T-helper 1 cell treated with Interleukin-12 subunit alpha and Interleukin-12 subunit beta and Interleukin-4 antibody, amounts not matched to agents 30 ng/mL and 1 ng/mL, for 36 hours (primary cell): ENCODE results near the gene SOX8. TPM values are rescaled to one million over a fixed set of nuclear protein-coding genes. Genes with fewer than 3 reads are reported as not detected.

ENCODE experiments used
- intact Hi-C: fragments of 100-400 bp; cut with micrococcal nuclease; formaldehyde crosslinking; loops from one replicate; pipeline ENCODE4 v1.15.1; 2024
- total RNA-seq: library from RNA; stranded (reverse); gene quantifications from 2 replicates; pipeline ENCODE4 v1.2.3, GENCODE V29; 2022

The SOX8 gene
- total RNA-seq, 1 donor from 2014 or later, result 0.17 TPM

DNA sequence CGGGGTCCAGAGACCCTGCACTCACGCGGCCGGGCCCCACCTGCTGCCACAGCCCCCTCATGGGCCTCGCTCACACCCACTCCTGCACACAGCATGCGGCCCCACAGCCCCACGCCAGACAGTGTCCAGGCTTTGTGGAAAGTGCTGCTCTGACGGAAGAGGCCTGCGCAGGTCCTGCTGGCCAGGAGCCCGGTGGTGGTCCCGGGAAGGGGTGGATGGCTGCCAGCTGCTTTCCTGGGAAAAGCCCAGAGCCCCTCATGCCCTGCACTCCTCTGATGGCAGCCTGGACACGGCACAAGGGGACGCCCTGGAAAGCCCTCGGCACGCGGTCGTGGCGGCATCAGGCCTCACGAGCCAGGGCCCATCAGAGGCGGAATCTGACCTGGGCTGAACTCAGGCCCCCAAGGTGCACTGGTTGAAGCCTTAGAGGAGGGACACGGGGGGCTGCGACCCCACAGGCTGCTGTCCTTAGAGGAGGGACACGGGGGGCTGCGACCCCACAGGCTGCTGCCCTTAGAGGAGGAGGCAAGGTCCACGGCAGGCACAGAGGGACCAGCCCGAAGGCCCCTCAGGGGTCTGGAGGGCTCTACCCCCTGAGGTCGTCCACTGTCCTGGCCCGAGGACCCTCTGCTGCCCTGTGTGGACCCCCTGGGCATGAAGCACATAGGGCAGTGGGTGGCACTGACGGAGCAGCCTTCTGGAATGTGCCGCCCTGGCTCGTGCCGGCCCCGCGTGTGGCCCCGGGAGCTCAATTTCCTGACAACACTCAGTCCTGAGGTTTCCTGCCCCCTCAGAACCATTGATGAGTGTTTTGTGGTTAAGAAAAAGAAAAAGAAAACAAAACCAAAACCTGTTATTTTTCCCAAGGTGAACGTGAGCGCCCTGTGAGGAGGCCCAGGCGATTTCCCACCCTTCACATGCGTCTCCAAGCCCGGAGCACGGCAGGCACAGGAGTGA lies 22.1 kb downstream of the SOX8 start:
- intact Hi-C loops, result loop anchor here (2.0 kb wide), 1 partner anchor 33 kb away; the partner anchor contains the start of gene LMF1

DNA sequence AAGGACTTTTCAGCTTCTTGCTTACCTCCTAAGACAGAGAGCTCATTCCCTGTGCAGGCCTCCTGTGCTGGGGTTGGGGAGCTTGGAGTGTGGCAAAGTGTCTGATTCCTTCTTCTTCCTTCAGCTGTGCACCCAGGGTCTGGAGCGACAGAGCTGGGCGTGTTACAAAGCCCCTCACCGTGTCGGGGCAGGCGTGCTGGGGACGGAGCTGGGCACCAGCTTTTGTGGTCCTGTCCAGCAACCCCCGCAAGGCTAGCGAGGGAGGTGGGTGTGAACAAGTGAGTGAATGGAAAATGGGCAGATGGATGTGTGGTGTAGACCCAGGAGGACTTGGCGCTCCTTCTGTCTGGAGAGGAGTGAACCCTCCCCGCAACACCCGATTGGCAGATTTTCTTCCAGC lies 23.7 kb downstream of the SOX8 start:
- intact Hi-C loops, result loop anchor here (2.0 kb wide), 1 partner anchor 34 kb away; the partner anchor contains the start of gene LMF1

DNA sequence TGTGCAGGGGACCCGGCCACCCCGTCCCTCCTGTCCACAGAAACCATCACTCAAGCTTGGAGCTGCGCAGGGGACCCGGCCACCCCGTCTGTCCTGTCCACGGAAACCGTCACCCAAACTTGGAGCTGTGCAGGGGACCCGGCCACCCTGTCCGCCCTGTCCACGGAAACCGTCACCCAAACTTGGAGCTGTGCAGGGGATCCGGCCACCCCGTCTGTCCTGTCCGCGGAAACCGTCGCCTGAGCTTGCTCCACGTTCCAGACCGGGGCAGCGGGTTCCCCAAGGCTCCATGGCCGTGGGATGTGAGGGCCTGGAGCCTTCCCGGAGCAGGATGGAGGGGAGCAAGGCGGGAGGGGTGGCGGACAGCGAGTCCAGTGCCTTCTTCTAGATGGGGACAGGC lies 25.2 kb downstream of the SOX8 start:
- intact Hi-C loops, result no loop called here

DNA sequence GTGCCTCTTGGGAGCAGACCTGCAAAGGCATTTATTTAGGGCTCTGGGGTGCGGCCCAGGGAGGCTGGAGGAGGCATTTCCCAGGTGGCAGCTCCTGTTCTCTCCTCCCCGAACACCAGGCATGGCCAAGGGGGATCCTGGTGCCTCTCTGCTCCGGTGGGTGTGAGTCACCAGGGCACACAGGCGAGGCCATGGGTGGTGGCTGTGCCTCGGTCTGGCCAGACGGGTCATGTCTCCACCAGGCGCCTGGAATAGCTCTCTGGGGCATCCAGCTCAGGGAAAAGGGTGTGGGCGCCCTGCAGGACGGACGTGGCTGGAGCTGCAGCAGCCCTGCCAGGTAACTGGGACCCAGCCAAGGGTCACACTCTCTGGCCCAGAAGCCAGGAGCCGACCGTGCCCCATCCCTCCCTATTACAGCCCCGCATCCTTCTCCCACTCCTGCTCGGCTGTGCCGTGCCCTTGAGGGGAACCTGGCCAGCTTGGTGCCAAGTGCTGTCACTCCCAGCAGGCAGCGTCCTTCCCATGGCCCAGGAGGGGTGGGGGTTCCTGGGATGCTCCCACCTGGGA lies 25.8 kb downstream of the SOX8 start:
- intact Hi-C loops, result no loop called here

DNA sequence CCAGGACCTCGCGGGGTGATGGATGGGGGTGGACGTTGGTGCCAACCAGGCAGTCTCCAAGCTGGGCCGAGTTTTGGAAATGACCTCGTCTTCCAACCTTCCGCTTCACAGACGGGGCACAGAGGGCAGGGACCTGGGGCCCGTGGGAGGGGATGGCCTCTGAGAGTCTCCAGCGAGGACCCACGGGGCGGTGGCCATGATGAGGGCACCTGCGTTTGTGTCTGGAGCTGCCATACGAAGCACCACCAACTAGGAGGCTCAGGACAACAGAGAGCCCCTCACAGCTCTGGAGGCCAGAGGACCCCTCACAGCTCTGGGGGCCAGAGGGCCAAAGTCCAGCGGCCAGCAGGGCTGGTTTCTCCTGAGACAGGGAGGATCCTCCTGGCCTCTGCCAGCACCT lies 26.5 kb downstream of the SOX8 start:
- intact Hi-C loops, result no loop called here

DNA sequence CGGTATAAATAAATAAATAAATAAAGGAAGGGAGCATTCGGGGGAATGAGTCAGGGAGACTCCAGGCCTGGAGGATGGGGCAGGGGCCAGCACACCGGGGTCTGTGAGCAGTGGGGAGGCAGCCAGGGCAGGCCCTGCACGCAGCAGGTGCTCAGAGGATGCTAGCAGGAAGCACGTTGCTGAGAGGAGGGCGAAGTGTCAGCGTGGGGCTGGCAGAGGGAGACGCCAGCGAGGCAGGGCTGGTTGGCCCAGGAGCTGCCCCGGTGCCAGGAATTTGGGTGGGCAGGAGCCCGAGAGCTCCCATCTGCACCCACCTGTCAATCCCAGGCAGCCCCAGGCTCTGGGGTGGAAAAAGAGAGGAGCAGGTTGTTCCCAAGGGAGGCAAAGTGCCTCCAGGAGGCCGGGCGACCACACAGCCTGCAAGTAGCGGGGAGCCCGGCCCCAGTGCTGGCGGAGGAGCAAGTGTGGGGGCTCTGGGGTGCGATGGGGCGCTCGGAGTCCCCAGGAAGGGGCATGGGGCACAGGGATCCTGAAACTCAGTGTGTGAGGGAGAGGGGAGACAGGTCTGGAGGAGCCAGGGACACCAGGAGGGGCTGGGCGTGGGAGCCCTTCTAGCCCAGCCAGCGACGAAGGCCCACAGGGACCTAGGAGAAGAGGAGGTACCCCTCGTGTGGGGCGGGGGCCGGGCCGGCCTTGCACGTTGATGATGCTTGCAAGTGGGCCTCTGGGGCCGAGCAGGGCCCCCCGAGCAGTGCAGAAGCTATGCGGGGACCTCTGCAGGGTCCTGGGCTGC lies 28.0 kb downstream of the SOX8 start:
- intact Hi-C loops, result no loop called here

DNA sequence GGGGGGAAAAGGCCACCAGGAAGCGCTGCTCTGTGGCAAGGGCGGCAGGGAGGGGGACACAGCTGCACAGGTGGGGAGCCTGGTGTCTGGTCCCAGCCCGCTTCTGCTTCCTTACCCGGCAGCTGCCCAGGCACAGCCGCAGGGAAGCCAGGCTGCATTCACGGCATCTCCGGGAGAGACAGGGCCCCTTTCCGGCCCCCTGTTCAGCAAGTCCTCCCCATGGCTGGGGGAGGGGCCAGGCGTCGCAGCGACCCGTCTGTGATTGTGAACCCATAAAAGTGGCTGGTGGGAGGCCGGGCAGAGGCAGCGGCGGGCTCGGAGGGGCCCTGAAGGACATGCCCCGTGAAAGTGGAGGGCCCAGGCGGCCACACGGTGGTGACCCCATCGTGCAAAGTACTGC lies 28.7 kb downstream of the SOX8 start:
- intact Hi-C loops, result no loop called here

DNA sequence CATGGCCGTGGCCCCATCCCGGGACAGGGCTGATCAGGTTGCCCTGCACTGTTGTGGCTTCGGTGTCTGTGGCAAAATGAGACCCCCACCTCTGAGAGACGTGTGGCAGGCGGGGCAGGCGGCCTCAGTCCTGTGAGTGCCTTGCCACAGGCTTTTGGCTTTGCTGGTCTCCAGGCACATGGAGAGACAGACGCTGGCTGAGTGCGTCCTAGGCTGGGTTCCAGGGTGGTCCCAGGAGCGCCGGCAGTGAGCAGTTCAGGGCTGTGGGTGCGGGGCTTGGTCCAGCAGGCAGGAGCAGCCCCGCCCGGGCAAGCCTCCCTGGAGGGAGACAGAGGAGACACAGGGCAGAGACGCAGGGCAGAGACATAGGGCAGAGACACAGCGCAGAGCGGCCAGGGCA lies 29.2 kb downstream of the SOX8 start:
- intact Hi-C loops, result no loop called here

DNA sequence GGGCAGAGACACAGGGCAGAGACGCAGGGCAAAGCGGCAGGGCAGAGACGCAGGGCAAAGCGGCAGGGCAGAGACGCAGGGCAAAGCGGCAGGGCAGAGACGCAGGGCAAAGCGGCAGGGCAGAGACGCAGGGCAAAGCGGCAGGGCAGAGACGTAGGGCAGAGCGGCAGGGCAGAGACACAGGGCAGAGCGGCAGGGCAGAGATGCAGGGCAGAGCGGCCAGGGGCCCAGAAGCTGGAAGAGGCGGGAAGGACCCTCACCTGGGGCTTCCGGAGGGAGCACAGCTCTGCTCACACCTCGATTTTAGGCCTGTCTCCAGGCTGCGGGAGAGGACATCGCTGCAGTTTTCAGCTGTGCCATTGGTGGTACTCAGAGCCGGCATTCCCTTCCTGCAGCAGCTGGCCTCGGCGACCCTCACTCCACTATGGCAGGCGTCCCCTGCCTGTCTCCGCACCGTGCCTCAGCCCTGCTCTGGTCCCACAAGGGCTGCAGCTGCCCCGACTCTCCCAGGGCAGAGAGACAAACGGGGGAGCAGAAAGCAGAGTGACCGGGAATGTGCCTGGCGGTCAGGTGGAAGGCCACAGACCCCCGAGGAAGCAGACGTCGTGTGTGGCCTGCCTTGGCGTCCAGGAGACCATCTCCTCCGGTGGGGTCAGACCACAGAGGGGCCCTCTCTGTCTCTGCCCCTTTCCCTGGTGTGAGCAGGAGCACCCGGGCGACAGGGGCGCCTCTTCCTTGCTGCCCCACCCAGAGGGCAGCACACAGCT lies 29.9 kb downstream of the SOX8 start:
- intact Hi-C loops, result no loop called here

DNA sequence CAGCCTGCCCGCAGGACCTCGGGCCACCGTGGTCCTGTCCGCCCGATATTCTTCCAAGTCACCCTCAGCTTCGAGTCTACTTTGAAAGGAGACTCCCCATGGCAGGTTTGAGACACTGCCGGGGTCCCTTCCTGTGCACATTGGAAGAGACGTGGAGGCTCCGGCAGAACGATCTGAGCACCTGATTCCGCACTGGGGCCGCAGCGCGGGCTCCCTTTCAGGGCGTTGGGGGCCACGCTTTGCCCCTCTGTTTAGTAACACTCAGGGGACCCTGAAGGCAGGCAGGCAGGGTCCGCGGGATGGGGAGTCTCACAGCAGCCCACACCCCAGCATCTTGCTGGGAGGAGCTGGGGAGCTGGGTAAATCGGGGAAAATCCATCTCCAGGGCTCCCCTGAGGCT lies 30.6 kb downstream of the SOX8 start:
- intact Hi-C loops, result no loop called here

DNA sequence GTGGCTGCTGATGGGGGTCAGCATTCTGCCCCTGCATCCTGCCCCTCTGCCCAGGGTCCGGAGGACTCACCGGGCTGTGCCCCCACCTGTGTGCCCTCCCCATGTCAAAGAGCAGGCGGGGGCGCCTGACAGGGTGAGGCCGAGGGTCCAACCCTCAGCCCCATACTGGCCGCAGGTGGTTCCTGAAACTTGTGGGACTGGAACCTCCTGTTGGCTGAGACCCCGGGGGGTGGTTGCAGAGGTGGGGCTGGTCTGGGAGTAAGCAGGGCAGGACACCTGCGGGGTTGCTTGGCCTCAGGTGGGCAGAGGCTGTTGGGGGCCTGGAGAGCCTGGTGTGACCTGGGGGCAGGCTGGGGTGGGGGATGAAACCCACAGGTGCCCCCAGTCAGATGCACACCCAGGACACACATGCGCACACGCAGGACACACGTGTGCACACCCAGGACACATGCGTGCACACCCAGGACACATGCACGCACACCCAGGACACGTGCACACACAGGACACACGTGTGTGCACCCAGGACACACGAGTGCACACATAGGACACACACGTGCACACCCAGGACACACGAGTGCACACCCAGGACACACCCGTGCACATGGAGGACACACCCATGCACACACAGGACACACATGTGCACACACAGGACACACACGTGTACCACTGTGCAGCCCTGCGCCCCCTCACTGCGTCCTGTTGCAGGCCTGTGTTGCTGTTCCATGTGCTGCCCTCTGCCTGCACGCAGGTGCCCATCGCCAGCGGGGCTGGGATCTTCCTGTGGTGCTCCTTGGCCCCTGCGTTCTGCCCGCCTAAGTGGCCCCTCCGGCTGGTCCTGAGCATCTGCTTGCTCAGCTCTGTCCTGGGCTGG lies 31.4 kb downstream of the SOX8 start:
- intact Hi-C loops, result no loop called here

DNA sequence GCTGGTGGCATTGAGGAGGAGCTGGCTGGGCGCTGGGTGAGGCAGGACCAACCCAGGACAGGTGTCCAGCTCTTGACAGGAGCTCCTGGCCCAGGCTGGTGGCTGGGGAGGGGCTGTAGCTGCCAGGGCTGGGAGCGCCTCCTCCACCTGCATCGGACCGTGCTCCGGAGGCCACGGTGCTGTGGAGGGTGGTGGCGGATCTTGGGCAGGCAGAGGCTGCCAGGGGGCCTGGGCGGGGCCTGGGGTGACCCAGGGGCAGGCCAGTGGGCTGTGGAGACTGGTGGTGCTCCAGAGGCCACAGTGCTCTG lies 32.0 kb downstream of the SOX8 start:
- intact Hi-C loops, result no loop called here

DNA sequence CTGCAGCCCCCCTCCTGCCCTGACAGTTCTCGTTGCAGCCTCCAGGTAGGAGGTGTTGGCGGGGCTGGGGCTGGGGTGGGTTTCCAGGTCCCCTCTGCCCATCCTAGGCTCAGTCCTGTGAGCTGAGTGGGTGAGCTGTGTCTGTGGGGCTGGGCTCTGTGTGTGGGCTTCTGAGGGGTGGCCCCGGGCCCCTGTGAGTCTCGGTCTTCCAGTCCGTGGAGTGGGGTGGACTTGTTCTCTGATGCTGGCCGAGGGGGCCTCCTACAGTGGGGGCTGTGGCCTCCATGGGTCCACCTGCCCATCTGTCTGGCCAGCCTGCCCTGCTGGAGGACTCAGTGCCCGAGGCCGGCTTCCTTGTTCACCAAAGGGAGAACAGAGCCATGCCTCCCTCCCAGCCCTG lies 32.7 kb downstream of the SOX8 start:
- intact Hi-C loops, result no loop called here

DNA sequence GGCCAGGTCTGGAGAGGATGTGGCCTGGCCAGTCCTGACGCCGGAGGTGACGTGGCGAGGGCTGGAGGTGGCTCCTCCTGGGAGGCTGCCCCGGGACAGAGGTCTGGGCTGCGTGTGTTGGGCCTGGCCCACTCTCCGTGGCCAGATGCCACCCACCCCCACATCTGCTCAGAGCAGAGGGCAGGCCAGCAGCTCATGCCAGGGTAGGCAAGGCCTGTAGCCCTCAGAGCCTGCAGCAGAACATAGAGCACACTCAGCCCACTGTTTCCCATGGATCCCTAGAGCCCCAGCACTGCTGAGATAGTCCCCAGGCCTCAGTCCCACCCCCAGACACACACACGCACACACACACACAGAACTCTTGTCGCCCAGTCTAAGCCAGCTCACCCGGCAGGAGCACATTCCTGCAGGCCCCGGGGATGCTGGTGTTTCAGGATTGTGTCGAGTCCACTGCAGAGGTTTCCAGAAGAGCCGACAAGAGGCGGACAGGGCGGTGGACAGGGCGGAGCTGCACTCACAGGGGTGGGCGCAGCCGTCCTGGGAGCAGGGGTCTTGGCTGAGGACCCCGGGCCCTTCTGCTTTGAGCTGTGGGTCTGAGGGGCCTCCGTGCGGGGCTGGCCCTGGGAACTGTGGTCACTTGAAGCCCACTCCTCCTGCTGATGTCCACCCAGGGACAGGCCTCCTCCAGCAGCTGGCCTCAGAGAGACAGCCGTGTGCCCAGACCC lies 33.4 kb downstream of the SOX8 start:
- intact Hi-C loops, result no loop called here

DNA sequence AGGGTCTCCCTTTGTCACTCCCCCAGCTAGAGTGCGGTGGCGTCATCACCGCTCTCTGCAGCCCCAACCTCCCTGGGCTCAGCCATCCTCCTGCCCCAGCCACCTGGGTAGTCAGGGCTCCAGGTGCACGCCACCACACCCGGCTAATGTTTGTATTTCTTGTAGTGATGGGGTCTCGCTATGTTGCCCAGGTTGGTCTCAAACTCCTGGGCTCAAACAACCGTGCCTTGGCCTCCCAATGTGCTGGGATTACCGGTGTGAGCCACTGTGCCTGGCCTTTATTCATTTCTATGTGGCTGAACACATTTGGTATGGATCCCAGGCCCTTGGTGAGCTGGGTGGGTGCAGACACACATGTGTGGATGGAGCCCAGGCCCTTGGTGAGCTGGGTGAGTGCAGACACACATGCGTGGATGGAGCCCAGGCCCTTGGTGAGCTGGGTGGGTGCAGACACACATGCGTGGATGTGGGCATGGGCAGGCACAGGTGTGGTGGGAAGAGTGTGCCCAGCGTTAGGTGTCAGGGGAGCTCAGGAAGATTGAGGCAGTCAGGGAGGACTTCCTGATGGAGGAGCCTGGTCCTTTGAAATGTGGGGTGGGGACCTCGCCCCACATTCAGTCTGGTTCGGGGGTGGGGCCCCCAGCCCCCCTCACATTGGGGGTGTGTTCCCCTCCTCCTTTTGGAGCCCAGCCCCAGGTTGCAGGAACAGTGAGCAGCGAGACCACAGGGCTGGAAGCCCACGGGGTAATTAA lies 37.1 kb downstream of the SOX8 start:
- intact Hi-C loops, result no loop called here

DNA sequence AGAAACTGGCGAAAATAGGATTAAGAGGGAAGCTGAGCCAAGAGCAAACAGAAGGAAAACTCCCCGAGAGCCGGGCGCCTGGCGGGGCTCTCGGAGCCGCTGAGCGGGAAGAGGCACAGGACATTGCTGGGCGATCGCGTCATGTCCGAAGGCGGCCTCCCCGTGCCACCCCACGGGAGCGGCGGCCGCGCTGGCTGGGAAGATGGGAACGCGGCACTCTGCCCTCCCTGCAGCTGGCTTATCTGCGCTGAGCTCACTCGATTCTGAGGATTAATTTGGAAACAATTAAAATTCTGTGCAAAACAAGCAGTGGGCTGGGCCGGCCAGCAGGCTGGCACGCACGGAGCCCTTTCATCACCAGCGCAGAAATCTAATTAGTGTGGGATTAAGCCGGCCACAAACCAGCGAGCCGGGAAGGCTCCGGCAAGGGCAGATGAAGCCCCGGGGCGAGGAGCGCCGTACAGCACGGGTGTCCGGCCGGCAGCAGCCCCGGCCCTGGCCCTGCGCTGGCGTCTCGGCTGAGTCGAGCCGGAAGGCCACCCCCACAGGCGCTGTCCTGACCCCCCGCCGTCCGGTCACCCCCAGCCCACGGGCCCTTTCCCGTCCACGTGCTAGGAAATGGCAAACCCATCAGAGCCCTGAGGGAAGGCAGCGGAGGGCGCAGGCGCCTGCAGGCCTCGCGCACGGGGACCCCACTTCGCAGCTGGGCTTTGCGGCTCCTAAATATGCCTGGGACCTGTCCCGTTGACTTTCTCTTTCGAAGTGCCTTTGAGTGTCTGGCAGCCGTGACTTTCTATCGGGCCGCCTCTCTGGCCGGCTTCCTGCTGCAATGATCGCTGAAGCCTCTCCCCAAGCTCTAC lies 37.9 kb downstream of the SOX8 start:
- intact Hi-C loops, result no loop called here

DNA sequence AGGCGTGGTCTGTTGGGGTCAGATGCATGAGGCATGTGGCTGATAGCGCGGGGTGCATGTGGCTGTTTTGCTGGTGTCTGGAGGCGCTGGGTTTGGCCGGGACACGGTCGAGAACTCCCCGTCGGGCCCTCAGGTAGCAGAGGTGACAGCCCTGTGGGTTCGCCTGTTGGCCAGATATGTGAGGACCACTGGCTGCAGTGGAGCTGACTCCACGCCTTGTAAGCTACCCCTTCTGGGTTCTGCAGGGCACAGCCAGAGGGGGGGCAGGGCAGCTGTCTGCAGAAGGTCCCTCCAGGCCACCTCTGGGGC lies 38.5 kb downstream of the SOX8 start:
- intact Hi-C loops, result no loop called here

DNA sequence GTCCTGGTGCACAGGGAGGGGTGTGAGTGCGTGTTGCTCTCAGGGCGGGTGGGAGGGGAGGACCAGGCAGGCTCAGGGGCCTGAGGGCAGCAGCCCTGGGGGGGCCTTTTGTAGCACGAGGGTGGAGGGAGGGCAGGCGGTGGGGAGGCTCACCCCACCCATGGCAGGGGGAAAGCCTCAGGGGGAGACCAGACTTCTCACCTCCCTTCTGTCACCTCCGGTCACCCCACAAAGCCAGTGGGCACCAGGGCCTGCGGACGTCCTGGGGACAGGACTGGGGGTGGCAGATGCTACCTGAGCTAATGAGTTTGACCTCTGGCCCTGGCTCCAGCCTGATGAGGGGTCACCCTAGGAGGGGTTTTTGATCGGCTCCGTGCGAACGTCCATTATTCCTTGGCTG lies 39.0 kb downstream of the SOX8 start:
- intact Hi-C loops, result no loop called here
